Measurements from ENCODE around the gene GSTP1.
A peak's percentile ranks its signal among the peaks of the same experiment; 100 is the strongest.

GSTP1 gene

GRCh38 chr11:67608486-67608885 lies 24.9 kb downstream of the GSTP1 start:
- Mint-ChIP-seq H3K27ac (no peak overlapping the region), H3K36me3 (ENCODE audit: low read depth) (peaks cover 68% of the 10 kb centered on the region), H3K4me3 (no peak overlapping the region), H3K4me1 (ENCODE audit: low read depth) (peaks cover 37% of the 10 kb centered on the region), H3K9me3 (no peaks in the 10 kb centered on the region), H3K27me3 (peaks cover 16% of the 10 kb centered on the region)
- intact Hi-C loops (cut with micrococcal nuclease), result loop anchor here (5.0 kb wide), 1 partner anchor 36 kb away; no protein-coding TSS in a partner anchor

GRCh38 chr11:67609316-67609715 lies 25.7 kb downstream of the GSTP1 start:
- H3K4me1 Mint-ChIP-seq (ENCODE audit: low read depth), result peaks cover 46% of the 10 kb centered on the region
- no peaks in the 10 kb centered on the region for H3K9me3 Mint-ChIP-seq
- intact Hi-C loops (cut with micrococcal nuclease), result loop anchor here (5.0 kb wide), 1 partner anchor 37 kb away; no protein-coding TSS in a partner anchor
- H3K36me3 Mint-ChIP-seq (ENCODE audit: low read depth), result peaks cover 71% of the 10 kb centered on the region
- no peak overlapping the region for H3K27ac Mint-ChIP-seq
- peaks cover 14% of the 10 kb centered on the region for H3K27me3 Mint-ChIP-seq
- H3K4me3 Mint-ChIP-seq, result no peak overlapping the region

GRCh38 chr11:67610302-67610868 lies 26.8 kb downstream of the GSTP1 start:
- intact Hi-C loops (cut with micrococcal nuclease), result no loop called here
- Mint-ChIP-seq H3K4me1 (ENCODE audit: low read depth) (peaks cover 55% of the 10 kb centered on the region), H3K36me3 (ENCODE audit: low read depth) (peaks cover 71% of the 10 kb centered on the region), H3K9me3 (no peaks in the 10 kb centered on the region), H3K27ac (no peak overlapping the region), H3K4me3 (no peak overlapping the region), H3K27me3 (peaks cover 12% of the 10 kb centered on the region)

- intact Hi-C loops (cut with micrococcal nuclease), result no loop called here
- Mint-ChIP-seq H3K4me3 (no peak overlapping the region), H3K27ac (no peak overlapping the region), H3K9me3 (no peaks in the 10 kb centered on the region), H3K4me1 (ENCODE audit: low read depth) (peaks cover 54% of the 10 kb centered on the region), H3K27me3 (peaks cover 15% of the 10 kb centered on the region), H3K36me3 (ENCODE audit: low read depth) (peaks cover 71% of the 10 kb centered on the region)
Observed at GRCh38 chr11:67611165-67611564, 27.6 kb downstream of the GSTP1 start.

- Mint-ChIP-seq H3K27ac (peak overlapping the region; percentile 98), H3K36me3 (ENCODE audit: low read depth) (peaks cover 64% of the 10 kb centered on the region), H3K9me3 (no peaks in the 10 kb centered on the region)
Observed at GRCh38 chr11:67611704-67612587, 28.3 kb downstream of the GSTP1 start.

GRCh38 chr11:67612751-67613150 lies 29.1 kb downstream of the GSTP1 start:
- H3K4me1 Mint-ChIP-seq (ENCODE audit: low read depth), result peaks cover 41% of the 10 kb centered on the region
- peaks cover 58% of the 10 kb centered on the region for H3K36me3 Mint-ChIP-seq (ENCODE audit: low read depth)
- intact Hi-C loops (cut with micrococcal nuclease), result no loop called here
- no peak overlapping the region for H3K4me3 Mint-ChIP-seq
- H3K9me3 Mint-ChIP-seq, result no peaks in the 10 kb centered on the region
- H3K27me3 Mint-ChIP-seq, result peaks cover 30% of the 10 kb centered on the region
- H3K27ac Mint-ChIP-seq, result peak overlapping the region; percentile 98

More at GRCh38 chr11:67611704-67612587, 28.3 kb downstream of the GSTP1 start:
- intact Hi-C loops (cut with micrococcal nuclease), result no loop called here
- Mint-ChIP-seq H3K27me3 (peaks cover 23% of the 10 kb centered on the region), H3K4me3 (no peak overlapping the region), H3K4me1 (ENCODE audit: low read depth) (peaks cover 48% of the 10 kb centered on the region)

- Mint-ChIP-seq H3K36me3 (ENCODE audit: low read depth) (peaks cover 53% of the 10 kb centered on the region), H3K9me3 (no peaks in the 10 kb centered on the region), H3K27me3 (peaks cover 35% of the 10 kb centered on the region), H3K27ac (peak overlapping the region; percentile 98), H3K4me3 (no peak overlapping the region), H3K4me1 (ENCODE audit: low read depth) (peaks cover 37% of the 10 kb centered on the region)
- intact Hi-C loops (cut with micrococcal nuclease), result no loop called here
Observed at GRCh38 chr11:67613313-67613959, 29.8 kb downstream of the GSTP1 start.

- H3K27me3 Mint-ChIP-seq, result peaks cover 35% of the 10 kb centered on the region
- peak overlapping the region; percentile 98 for H3K27ac Mint-ChIP-seq
- peak overlapping the region; percentile 63 for H3K4me3 Mint-ChIP-seq
- peaks cover 36% of the 10 kb centered on the region for H3K4me1 Mint-ChIP-seq (ENCODE audit: low read depth)
- peaks cover 46% of the 10 kb centered on the region for H3K36me3 Mint-ChIP-seq (ENCODE audit: low read depth)
- intact Hi-C loops (cut with micrococcal nuclease), result loop anchor here (1.0 kb wide), 1 partner anchor 8 kb away; the partner anchor contains the start of gene NDUFV1
- no peaks in the 10 kb centered on the region for H3K9me3 Mint-ChIP-seq
Observed at GRCh38 chr11:67613960-67614715, 30.5 kb downstream of the GSTP1 start.

- peak overlapping the region; percentile 63 for H3K4me3 Mint-ChIP-seq
- H3K9me3 Mint-ChIP-seq, result no peaks in the 10 kb centered on the region
- intact Hi-C loops (cut with micrococcal nuclease), result loop anchor here (1.0 to 5.0 kb wide), 2 partner anchors 9 to 33 kb away; partner anchors contain the start of genes GSTP1 and NDUFV1
- peaks cover 35% of the 10 kb centered on the region for H3K27me3 Mint-ChIP-seq
- peak overlapping the region; percentile 98 for H3K27ac Mint-ChIP-seq
- peaks cover 38% of the 10 kb centered on the region for H3K36me3 Mint-ChIP-seq (ENCODE audit: low read depth)
- peaks cover 36% of the 10 kb centered on the region for H3K4me1 Mint-ChIP-seq (ENCODE audit: low read depth)
Observed at GRCh38 chr11:67614730-67615714, 31.4 kb downstream of the GSTP1 start.

- H3K27me3 Mint-ChIP-seq, result peaks cover 35% of the 10 kb centered on the region
- H3K9me3 Mint-ChIP-seq, result no peaks in the 10 kb centered on the region
- peaks cover 30% of the 10 kb centered on the region for H3K36me3 Mint-ChIP-seq (ENCODE audit: low read depth)
- H3K4me1 Mint-ChIP-seq (ENCODE audit: low read depth), result peaks cover 36% of the 10 kb centered on the region
- intact Hi-C loops (cut with micrococcal nuclease), result loop anchor here (5.0 kb wide), 1 partner anchor 34 kb away; the partner anchor contains the start of gene GSTP1
- no peak overlapping the region for H3K27ac Mint-ChIP-seq
- H3K4me3 Mint-ChIP-seq, result no peak overlapping the region
Observed at GRCh38 chr11:67615728-67616430, 32.3 kb downstream of the GSTP1 start.

GRCh38 chr11:67616431-67617242 lies 33.0 kb downstream of the GSTP1 start:
- intact Hi-C loops (cut with micrococcal nuclease), result loop anchor here (5.0 kb wide), 1 partner anchor 34 kb away; the partner anchor contains the start of gene GSTP1
- Mint-ChIP-seq H3K27ac (no peak overlapping the region), H3K4me3 (no peak overlapping the region), H3K27me3 (peaks cover 35% of the 10 kb centered on the region), H3K9me3 (no peaks in the 10 kb centered on the region), H3K4me1 (ENCODE audit: low read depth) (peaks cover 36% of the 10 kb centered on the region), H3K36me3 (ENCODE audit: low read depth) (peaks cover 22% of the 10 kb centered on the region)
